ENCODE results near the gene BIN2.

Gene BIN2

GRCh38 chr12:51323966-51324895 is at the start of gene BIN2:
Gene BIN2, minus strand, starts transcription at chr12:51324174. Its CDS starts 72 bp downstream, at chr12:51324102.
- peak; percentile 49 to 61 for DNase-seq

GRCh38 chr12:51373187-51373586 is 49.2 kb upstream of the BIN2 start:
- no peak for DNase-seq

DNA sequence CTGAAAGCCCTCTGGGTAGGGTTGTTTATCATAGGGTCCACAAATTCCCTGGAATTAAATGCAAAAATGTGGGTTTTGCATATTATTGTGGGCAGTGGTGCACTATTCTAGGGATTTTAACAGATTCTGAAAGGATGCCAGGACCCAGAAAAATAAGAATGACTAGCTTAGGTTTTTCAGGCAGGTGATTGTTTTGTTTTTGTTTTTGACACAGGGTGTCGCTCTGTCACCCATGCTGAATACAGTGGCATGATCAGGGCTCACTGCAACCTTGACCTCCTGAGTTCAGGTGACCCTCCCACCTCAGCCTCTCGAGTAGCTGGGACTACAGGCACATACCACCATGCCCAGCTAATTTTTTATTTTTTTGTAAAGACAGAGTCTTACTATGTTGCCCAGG is 48.0 kb upstream of the BIN2 start:
- no peak for DNase-seq

DNA sequence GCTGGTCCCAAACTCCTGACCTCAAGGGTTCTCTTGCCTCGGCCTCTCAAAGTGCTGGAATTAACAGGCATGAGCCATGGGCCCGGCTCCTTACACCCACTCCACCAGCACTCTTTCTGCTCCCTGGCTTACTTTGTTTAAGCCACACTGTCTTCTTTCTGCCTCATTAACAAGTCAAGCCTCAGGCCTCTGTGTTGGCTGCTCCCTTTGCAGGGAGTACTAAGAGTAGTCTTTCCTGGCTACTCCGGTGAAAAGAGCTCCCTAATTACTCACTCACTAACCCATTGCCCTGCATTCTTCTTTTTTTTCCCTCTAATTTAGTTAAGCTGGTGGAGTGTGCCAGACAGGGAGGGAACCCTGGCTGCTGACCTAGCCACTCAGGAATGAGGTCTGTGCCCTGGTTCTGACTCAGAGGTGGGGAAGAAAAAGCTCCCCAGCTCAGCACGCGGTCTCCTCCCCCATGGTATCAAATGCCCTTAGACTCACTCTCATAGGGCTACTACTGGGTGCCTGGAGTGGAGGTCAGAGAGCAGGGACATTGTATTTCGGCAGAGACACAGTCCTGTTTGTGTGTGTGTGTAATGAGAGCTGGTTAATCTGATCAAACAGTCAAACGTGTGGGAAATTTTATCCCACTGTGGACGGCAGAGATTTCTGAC is 47.5 kb upstream of the BIN2 start:
- DNase-seq = no peak

DNA sequence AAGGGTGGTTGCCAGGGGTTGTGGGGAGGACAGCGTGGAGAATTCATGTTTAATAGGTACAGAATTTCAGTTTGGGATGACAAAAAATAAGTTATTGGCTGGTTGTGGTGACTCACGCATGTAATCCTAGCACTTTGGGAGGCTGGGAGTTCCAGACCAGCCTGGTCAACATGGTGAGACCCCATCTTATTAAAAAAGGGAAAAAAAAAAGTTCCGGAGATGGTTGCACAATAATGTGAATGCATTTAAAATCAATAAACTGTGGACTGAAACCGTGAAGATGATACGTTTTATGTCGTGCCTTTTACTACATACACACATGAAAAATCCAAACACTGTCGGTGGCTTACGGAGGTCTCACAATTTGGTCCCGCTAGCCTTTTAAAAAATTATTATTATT is 46.7 kb upstream of the BIN2 start:
- DNase-seq = no peak

GRCh38 chr12:51369581-51369980 is 45.6 kb upstream of the BIN2 start:
- no peak for DNase-seq

- peak; percentile 63 to 86 for DNase-seq
Measured at GRCh38 chr12:51368640-51369517, 44.9 kb upstream of the BIN2 start.

DNA sequence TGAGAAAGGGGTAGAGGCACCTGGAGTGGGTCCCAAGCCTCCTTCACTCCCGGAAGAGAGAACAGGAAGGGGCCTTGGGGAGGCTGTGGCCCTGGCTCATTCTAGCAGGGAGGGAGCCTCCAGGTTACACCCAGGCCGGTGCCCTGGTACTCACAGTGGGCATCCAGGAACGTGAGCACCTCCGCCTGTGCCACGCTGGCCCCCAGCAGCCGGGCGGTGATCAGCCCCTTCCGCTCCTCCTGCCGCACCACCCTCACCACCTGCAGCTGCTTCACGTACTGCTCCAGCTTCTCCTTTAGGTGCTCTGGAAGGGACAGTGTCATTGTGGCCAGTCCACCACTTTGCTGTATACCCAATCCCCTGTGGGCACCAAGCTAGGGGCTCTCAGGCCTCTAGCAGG is 41.3 kb upstream of the BIN2 start:
- DNase-seq = no peak

DNA sequence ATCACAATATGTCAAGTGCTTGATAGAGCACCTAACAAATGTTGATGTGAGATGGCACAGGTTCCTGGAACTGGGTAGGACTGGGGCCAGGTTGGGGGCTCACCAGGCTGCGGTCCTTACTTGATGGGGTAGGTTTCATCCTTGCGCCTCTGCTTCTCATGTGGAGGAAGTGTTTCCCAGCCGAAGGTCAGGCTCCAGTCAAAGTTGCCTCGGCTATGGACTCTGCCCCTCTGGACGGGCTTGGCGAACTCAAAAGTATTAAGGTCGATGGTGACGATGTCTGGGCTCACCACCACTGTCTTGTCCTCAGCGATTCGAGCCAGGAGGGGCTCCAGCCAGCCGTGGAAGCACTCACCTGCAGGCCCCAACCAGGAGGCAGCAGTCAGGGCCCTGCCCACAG is 40.0 kb upstream of the BIN2 start:
- DNase-seq = no peak

DNA sequence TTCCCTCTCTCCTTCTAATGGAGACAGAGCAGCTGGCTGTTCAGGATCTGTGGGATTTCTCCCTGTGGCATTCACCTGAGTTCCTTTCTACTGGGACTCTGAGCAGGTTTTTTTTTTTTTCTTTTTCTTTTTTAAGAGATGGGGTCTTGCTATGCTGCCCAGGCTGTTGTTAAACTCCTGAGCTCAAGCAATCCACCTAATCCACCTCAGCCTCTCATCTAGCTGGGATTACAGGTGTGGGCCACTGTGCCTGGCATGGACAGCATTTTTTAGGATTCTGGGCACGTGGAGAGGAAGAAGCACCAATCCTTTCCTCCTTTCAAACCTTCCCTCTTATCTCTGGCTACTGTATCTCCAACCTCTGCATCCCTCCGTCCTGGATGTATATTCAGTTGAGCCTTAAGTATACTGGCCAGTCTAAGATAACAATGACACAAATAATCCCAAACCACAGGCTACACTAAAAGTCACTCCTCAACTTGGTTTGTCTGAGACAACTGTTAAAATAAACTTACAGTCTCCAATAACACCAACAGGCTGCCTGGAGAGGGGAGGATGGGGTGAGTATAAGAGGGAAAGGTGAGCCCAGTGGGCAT is 38.9 kb upstream of the BIN2 start:
- no peak for DNase-seq

GRCh38 chr12:51362307-51362706 is 38.3 kb upstream of the BIN2 start:
- DNase-seq = no peak

- DNase-seq = no peak
Measured at GRCh38 chr12:51361161-51362016, 37.4 kb upstream of the BIN2 start.

DNA sequence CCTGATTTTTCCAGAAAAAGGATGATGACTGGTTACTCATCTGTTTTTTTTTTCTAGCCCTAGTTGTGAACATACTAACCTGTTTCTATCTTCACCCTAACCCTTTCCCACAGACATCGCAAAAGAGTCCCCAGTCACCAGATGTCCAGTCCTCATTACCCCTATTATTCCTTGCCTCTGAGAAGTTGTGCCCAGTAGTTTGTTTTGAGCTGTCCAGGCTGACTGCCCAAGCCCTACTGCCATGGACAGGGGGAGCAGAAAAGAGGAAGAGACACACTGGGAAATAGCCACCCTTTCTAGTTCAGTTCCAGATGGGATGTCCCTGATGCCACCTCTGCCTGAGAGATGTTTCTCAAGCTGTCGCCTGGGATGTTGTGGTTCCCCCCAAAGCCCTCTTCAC is 36.3 kb upstream of the BIN2 start:
- DNase-seq = no peak

DNA sequence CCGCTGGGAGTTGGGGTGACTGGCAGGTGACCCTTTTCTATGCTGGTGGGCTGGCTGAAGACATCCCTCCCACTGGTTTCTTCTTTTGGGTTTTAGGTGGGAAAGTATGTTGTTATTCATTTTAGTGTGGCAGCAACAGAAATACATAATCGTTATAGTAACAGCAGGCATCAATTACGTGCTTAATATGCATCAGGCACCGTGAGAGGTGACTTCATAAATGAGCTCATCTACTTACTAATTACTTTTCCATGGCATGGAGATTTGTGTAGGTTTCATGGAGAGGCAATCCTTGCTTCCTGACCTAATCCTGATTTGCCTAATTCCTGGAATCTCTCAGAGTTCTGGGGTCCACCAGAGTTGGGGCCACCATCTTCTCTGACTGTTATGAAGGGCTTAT is 35.9 kb upstream of the BIN2 start:
- no peak for DNase-seq

DNA sequence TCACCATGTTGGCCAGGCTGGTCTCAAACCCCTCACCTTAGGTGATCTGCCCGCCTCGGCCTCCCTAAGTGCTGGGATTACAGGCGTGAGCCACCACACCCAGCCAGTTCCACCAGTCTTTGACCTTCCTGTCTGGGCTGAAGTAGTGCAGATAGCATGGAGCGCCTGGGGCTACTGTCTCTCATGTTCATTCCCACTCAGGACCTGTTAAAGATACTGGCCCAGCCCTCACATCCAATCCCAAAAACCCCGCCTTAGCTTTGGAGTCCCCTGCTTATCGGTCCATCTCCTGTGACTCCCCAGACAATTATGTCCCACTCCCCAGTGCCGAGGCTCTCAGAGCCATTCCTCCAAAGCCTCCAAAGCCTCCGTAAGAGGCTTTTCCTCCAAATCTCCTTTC is 34.5 kb upstream of the BIN2 start:
- DNase-seq = no peak

DNA sequence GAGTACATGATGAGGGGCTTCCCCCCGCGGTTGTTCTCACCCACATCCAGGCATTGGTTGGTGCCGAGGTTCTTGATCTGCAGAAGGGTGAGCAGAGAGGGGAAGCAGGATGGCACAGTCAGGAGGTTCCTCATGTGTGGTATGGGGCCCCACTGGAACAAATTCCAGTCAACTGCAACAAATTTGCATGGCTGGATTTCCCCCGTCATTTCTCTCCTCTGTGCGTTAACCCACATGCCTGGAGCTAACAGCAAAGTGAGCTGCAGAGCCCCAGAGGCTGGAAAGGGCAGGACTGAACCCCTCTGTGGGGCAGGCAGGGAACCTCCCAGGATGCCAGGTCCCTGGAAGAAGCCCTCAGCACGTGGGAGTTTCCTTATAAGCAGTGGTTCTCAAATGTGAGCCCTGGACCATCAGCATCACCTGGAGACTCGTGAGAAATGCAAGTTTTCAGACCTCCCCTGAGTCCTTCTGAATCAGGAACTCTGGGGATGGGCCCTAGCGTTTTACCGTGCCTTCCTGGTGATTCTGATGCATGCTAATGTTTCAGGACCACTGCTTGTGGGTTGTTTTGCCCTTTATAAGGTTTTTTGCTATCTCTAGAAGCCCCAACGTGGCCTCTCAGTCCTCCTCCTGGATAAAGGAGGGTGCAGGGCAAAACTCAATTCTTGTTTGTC is 33.5 kb upstream of the BIN2 start:
- DNase-seq = no peak

- DNase-seq = peak; percentile 10 to 12
Measured at GRCh38 chr12:51351913-51352532, 28.0 kb upstream of the BIN2 start.

- DNase-seq = no peak
Measured at GRCh38 chr12:51349026-51349425, 25.1 kb upstream of the BIN2 start.

DNA sequence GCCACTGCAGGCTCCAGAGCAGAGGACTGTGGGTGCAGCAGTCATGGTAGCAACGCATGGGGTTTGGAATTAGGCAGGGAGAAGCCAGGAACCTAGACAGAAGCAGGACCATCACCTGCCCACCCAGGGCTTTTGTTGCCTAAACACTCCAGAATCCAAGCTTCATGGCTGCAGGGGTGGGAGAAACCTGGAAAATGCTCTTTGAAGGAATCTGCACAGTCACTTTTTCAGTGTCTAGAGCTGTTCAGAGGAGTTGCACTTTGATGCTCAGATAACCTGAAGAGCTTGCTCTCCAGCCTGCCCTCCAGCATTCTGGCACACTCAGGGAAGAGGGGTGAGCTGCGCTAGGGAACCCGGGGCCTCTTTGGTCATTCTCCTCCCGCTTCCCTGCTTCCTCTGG is 24.1 kb upstream of the BIN2 start:
- no peak for DNase-seq

- DNase-seq = no peak
Measured at GRCh38 chr12:51346581-51346980, 22.6 kb upstream of the BIN2 start, which contains the start of gene CELA1. Gene CELA1, minus strand, starts transcription at chr12:51346679. Its CDS starts 41 bp downstream, at chr12:51346638.

DNA sequence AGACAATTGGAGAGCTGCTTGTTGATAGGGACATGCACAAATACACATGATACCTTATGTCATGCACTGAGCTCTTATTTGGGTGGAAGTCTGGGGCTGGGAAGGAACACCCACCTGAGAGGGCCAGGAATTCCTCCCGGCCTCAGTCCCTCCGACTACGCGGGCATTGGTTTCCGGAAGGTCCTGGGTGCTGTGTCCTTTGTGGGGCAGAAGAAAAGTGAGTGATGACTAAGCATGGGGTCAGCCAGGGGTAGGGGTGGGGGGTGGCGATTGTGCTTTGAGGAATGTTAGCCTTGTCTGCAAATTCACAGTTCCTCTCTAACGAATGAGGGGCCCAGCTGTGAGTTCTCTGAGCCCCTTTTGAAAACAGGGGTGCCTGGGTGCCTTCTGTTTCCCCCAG is 21.7 kb upstream of the BIN2 start:
- no peak for DNase-seq
